Adipocyte (in vitro differentiated cells): ENCODE results near the gene ANXA2.
"Not testable (repeated sequence)": the region's sequence is repeated elsewhere in the genome, so short reads cannot be mapped to it uniquely, and the experiment has no call there.

Source experiments
- DNase-seq: peaks from one replicate; pipeline ENCODE4 v3.0.0-alpha.2; 2015; ENCODE audit warnings: low read depth
- H3K27me3 ChIP-seq: replicated peaks from 2 replicates; pipeline ENCODE4 v1.7.0; 2013; ENCODE audit warnings: mild to moderate bottlenecking, low read length, moderate library complexity; ENCODE audit not compliant: control insufficient read depth, insufficient read depth
- H3K36me3 ChIP-seq: 2 replicates; pipeline ENCODE4 v1.7.0; 2013; ENCODE audit warnings: low read length, mild to moderate bottlenecking, moderate library complexity; ENCODE audit not compliant: control insufficient read depth, insufficient read depth, severe bottlenecking
- H3K4me1 ChIP-seq: 2 replicates; pipeline ENCODE4 v1.7.0; 2013; ENCODE audit warnings: mild to moderate bottlenecking, low read length, moderate library complexity; ENCODE audit not compliant: control insufficient read depth, insufficient read depth
- H3K4me3 ChIP-seq: 2 replicates; pipeline ENCODE4 v1.7.0; 2013; ENCODE audit warnings: mild to moderate bottlenecking, low read length, moderate library complexity
- H3K9ac ChIP-seq: 2 replicates; pipeline ENCODE4 v1.7.0; 2013; ENCODE audit warnings: mild to moderate bottlenecking, low read length, moderate library complexity
- H3K9me3 ChIP-seq: 2 replicates; pipeline ENCODE4 v1.7.0; 2013; ENCODE audit warnings: mild to moderate bottlenecking, low read length, moderate library complexity; ENCODE audit not compliant: control insufficient read depth

ANXA2 gene

DNA sequence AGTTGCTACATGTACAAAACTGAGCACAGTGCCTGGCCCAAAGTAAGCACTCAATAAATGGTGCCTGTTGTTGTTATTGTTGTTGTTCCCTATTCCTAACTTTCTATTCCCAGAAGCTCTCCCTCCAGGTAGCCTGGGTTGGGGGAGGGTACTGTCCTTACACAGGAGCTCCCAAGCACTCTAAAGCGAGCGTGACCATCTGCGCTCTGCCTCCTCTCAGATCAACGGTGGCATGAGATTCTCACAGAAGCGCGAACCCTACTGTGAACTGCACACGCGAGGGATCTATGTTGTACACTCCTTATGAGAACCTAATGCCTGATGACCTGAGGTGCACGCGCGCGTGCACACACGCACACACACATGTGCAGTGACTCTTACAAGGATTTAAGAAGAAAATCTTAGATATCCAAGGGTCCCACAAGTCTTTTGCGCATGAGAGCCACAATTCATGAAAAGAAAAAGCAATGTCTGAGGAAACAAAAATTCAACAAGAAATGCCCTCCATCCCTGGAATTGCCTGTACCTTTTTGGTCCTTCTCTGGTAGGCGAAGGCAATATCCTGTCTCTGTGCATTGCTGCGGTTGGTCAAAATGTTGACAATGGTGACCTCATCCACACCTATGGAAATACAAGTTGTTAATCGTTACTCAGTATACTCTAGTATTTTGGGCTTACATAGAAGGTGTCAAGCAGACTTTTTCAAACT, 33.7 kb downstream of the ANXA2 start:
- DNase-seq: no peak
- no peaks in the 10 kb centered on the region for H3K9me3 ChIP-seq
- H3K4me1 ChIP-seq: peaks cover 69% of the 10 kb centered on the region
- H3K27me3 ChIP-seq: no peaks in the 10 kb centered on the region
- peak overlapping the region; percentile 66 for H3K9ac ChIP-seq
- no peak overlapping the region for H3K4me3 ChIP-seq
- peaks cover 69% of the 10 kb centered on the region for H3K36me3 ChIP-seq

DNA sequence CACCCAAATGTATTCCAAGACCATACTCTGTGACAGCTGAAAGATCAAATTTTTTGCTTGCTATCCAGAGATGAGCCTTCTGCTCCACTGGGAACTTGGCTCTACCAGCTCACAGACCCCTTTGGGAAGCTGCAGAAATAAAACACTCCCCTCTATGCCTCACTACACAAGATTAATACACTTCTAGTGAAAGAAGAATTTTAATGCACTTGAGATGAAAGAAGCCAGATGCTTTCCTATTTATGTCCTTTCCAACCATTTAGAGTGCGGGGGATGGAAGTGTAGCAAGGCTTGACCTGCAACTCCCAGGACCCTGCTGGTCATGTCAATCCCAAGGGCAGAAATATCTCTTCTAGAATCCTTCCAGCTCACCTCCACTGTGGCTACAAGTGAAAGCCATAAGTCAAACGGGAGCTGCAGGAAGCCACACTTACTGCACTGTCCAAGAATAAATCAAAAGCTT, 34.7 kb downstream of the ANXA2 start:
- Histone ChIP-seq H3K36me3 (peaks cover 70% of the 10 kb centered on the region), H3K27me3 (no peaks in the 10 kb centered on the region), H3K4me3 (no peak overlapping the region), H3K9ac (peak overlapping the region; percentile 66), H3K9me3 (no peaks in the 10 kb centered on the region), H3K4me1 (peaks cover 69% of the 10 kb centered on the region)
- no peak for DNase-seq

DNA sequence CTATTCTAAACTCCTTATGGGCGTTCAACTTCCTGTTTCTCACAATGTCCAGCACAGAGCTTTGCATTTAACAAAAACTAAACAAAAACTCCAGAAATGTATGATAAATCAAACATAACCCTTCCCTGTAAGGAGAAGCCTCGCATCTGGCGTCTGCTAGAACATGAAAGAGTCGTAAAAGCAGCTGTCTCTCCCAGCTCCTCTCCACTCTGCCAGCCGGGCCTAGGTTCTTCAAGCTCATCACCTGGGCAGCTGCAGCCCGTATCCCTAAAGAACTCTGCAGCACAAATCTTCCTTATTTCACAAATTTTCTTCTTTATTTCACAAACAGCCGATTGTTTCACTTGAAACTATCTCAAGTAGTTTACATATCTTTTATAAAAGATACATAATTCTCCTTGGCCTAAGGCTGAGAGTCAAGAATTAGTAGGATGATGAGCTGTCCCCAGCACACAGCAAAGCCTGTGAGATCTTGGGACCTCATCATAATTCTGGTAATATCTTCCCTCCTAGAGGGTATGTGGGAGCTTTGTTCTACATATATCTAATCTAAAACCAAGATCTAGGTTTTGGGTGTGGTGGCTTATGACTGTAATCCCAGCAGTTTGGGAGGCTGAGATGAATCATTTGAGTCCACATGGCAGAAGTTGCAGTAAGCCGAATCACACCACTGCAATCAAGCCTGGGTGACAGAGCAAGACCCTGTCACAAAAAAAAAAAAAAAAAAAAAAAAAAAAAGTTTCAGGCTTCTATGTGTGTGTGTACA, 35.3 kb downstream of the ANXA2 start:
- Histone ChIP-seq H3K27me3 (no peaks in the 10 kb centered on the region), H3K36me3 (peaks cover 75% of the 10 kb centered on the region), H3K4me3 (peak overlapping the region; percentile 13), H3K4me1 (peaks cover 69% of the 10 kb centered on the region), H3K9ac (peak overlapping the region; percentile 74), H3K9me3 (no peaks in the 10 kb centered on the region)
- DNase-seq: peak; percentile 85

DNA sequence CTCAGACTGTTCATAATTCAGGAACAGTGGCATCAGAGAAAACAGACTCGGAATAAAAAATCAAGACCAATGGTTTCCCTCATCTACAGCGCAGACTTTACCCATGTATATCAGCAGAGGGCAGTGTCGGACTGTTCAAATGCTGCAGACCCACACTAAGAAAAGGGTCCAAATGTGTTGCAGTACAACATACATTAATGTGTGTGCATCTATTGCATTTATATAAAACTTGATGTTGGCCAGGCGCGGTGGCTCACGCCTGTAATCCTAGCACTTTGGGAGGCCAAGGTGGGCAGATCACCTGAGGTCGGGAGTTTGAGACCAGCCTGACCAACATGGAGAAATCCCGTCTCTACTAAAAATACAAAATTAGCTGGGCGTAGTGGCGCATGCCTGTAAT, 38.0 kb downstream of the ANXA2 start:
- H3K36me3 ChIP-seq: peaks cover 96% of the 10 kb centered on the region
- H3K4me3 ChIP-seq: peak overlapping the region; percentile 15
- peak overlapping the region; percentile 65 for H3K9ac ChIP-seq
- peak; percentile 74 for DNase-seq
- H3K4me1 ChIP-seq: peaks cover 62% of the 10 kb centered on the region
- not testable (repeated sequence) for H3K27me3 ChIP-seq, H3K9me3 ChIP-seq

DNA sequence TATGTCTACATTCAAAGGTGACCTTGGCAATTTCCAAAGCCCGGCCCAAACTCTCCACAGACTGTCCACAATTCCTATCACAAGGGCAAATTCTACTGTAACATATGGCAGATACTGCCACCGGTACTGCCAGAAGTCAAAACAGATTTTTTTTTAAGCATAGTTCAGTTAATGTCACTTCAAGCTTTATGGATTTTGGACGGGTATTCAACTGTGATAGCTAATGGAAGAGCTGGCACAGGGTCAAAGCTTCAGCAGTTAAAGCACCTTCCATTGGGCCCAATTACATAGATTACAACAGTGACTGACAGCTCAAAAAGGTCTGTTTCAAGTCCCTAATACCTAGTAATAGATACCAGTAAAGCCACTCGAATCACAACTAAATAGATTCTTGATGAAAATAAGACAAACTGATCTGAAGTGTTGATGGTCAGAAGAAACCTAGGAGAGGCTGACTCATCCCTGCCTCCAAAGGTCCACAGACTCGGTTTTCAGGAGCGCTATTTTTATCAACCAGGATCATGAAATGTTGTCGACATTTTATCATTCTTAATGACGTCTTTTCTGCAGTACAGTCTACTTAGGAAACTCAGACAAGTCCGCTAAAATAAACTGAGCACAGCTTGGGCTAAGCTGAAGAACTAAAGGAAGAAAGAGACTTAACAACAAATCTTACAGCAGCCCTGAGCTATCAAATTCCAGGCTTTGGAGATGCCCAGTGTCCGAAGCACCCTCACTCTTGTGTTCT, 38.7 kb downstream of the ANXA2 start:
- peak overlapping the region; percentile 65 for H3K9ac ChIP-seq
- peaks cover 96% of the 10 kb centered on the region for H3K36me3 ChIP-seq

DNA sequence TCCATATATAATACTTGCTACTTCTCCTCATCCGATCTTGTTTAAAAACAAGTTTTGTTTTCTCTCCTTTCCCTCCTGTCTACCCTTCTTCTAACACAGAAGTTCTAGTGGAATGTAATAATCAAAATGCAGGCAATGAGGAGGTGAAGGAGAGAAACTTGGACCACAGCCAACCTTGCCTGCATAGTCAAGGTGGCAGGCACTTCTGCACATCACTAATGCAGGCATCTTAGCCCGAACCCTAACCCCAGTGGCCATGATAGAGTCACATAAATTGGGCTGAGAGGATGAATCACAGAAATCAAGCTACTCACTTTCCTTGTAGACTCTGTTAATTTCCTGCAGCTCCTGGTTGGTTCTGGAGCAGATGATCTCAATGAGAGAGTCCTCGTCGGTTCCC, 41.0 kb downstream of the ANXA2 start:
- Histone ChIP-seq H3K4me1 (peaks cover 41% of the 10 kb centered on the region), H3K27me3 (no peaks in the 10 kb centered on the region), H3K36me3 (peaks cover 98% of the 10 kb centered on the region), H3K4me3 (no peak overlapping the region), H3K9me3 (no peaks in the 10 kb centered on the region), H3K9ac (peak overlapping the region; percentile 33)
- DNase-seq: no peak

More for the DNA sequence above, 38.7 kb downstream of the ANXA2 start:
- peak overlapping the region; percentile 15 for H3K4me3 ChIP-seq
- no peaks in the 10 kb centered on the region for H3K9me3 ChIP-seq
- no peaks in the 10 kb centered on the region for H3K27me3 ChIP-seq
- H3K4me1 ChIP-seq: peaks cover 56% of the 10 kb centered on the region
- DNase-seq: peak; percentile 55

DNA sequence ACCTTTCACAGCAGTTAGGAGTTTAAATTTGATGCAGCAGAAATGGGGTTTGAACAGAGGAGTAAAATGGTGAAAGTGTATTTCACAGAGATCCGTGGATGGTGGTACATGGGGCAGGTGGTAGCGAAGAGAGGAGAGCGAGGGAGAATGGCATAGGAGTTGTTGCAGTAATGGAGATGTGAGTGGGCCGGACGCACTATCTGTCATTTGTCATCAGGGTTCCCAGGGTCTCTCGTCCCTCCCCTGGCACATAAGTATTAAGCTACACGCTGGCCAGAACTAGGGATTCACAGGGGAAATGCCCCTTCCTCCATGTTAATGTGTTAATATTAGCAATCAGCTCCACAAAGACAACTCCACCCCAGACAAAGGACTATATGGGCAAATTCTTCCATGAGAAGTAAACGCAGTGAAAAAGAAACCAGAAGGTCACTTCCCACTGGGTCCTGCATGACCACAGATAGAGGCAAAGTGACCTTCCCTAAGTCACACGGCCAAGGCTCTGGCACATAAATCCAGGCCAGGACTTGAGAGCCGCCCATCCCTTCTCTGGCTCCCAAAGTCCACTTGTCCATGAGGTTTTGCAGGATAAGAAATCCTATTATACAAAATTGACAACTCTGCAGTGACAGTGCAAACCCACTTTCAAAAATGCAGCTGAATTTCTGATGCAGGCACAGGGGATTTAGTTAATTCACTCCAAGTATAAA, 42.5 kb downstream of the ANXA2 start:
- no peaks in the 10 kb centered on the region for H3K27me3 ChIP-seq
- DNase-seq: no peak
- H3K4me3 ChIP-seq: no peak overlapping the region
- peaks cover 30% of the 10 kb centered on the region for H3K4me1 ChIP-seq
- peaks cover 98% of the 10 kb centered on the region for H3K36me3 ChIP-seq
- H3K9me3 ChIP-seq: no peaks in the 10 kb centered on the region
- peak overlapping the region; percentile 18 for H3K9ac ChIP-seq

DNA sequence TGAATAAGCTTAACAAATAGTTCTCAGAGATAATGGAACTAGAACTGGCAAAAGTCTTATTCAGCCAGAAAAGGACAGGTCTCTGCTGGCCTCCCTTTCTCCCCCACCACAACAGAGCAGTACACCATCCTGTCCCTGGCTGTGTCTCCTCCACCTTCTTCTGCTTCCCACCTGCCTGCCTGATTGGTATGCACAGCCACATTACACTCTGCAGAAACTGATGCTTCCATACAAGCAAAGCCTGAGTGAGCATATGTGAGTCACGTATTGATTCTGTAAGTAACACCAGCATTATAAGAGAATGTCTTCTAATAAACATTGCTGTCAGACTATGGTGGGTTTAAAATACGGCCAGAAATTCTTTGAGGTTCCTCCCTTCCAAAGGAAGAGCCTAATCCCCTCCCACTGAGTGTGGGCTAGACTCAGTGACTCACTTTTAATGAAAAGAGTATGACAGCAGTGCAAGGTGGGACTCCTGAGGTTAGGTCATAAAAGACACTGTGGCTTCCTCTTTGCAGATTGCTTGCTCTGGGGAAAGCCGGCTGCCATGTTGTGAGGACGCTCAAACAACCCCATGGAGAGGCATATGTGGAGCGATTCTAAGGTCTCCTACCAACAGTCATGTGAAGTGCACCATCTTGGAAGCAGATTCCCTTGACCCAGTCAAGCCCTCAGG, 44.4 kb downstream of the ANXA2 start:
- H3K36me3 ChIP-seq: peaks cover 94% of the 10 kb centered on the region
- H3K9ac ChIP-seq: no peak overlapping the region

DNA sequence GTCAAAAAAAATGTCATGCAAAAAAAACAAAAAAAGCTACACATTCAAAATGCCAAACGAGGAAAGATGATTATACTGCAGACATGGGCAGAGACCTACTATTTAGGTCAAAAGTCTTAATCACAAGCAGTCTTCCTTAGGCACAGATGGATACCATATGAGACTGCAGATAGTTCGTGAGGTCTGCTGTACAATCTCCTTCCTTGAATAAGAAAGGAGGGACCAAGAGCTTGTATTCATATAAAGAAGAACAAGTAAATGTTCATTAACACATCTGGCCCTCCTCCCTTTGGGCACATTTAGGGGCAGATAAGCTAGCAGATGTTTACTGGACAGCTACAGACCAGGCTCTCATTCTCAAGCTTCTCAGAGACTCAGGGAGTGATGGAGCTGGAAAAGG, 45.3 kb downstream of the ANXA2 start:
- no peak for DNase-seq
- Histone ChIP-seq H3K4me3 (no peak overlapping the region), H3K36me3 (peaks cover 94% of the 10 kb centered on the region), H3K9me3 (no peaks in the 10 kb centered on the region), H3K4me1 (peaks cover 22% of the 10 kb centered on the region), H3K27me3 (no peaks in the 10 kb centered on the region), H3K9ac (peak overlapping the region; percentile 5)

More for the DNA sequence above, 44.4 kb downstream of the ANXA2 start:
- Histone ChIP-seq H3K27me3 (no peaks in the 10 kb centered on the region), H3K9me3 (no peaks in the 10 kb centered on the region), H3K4me1 (peaks cover 17% of the 10 kb centered on the region), H3K4me3 (no peak overlapping the region)
- no peak for DNase-seq

DNA sequence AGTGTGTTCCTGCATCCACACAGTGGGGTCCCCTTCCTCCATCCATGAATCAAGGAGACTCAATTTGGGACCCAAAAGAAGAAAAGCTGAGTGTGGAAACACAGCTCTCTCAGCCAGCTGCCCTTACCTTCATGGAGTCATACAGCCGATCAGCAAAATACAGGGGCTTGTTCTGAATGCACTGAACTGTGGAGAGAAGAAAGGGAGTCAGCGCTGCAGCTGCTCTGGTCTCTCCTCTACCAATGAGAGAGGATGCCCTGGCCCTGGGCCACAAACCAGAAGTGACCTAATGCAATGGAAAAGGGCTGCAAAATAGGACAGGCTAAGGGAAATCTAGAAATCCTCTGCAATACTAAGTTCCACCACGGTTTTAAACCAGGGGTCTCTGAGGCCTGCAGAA, 46.7 kb downstream of the ANXA2 start:
- no peak for DNase-seq
- H3K36me3 ChIP-seq: peaks cover 95% of the 10 kb centered on the region
- no peaks in the 10 kb centered on the region for H3K27me3 ChIP-seq
- peak overlapping the region; percentile 5 for H3K9ac ChIP-seq
- H3K4me3 ChIP-seq: no peak overlapping the region
- H3K9me3 ChIP-seq: no peaks in the 10 kb centered on the region
- H3K4me1 ChIP-seq: peaks cover 37% of the 10 kb centered on the region
